Endothelial cell of umbilical vein (primary cell): ENCODE results near the gene KIF27. TPM values are rescaled to one million over a fixed set of nuclear protein-coding genes. Genes with fewer than 3 reads are reported as not detected.

Source experiments
- BruUV-seq: library from RNA; stranded (reverse); fragments of 400-500 nt; replicated peaks from 2 replicates; lab custom pipeline; 2021; lab: Mats Ljungman, UMichigan
- CTCF ChIA-PET: fragments of 300-600, 350-600 bp; sonication (Branson Sonifier 250); formaldehyde crosslinking; loops from one replicate; lab custom pipeline; 2021; ENCODE audit warnings: antibody characterized with exemption, inconsistent platforms; lab: Charles Lee
- POLR2A ChIA-PET: fragments of 300-600, 350-600 bp; sonication (Branson Sonifier 250); formaldehyde crosslinking; loops from one replicate; lab custom pipeline; 2021; ENCODE audit warnings: antibody characterized with exemption, inconsistent platforms; lab: Charles Lee
- DNase-seq: peaks from one replicate; pipeline ENCODE4 v3.0.0-alpha.2; 2011; ENCODE audit warnings: low read depth, low spot score
- FAIRE-seq: peaks from 2 replicates; lab custom pipeline; 2011; peaks lifted over from hg19 to GRCh38; lab: Jason Lieb, UNC
- H2AFZ ChIP-seq: 2 replicates; pipeline ENCODE4 v1.6.0; 2012; ENCODE audit warnings: low read depth, low read length, control low read depth, inconsistent platforms
- H3K27ac ChIP-seq: 2 replicates; pipeline ENCODE4 v1.5.1; 2011; ENCODE audit warnings: low read depth, mild to moderate bottlenecking, control low read depth, low read length, moderate library complexity; ENCODE audit not compliant: insufficient read depth
- H3K27me3 ChIP-seq, 2 experiments: 2 replicates each; pipeline versions ENCODE4 v1.6.0 to v1.6.1; 2011; ENCODE audit warnings: low read length in 2 of 2, mixed read lengths in 1 of 2; ENCODE audit not compliant: control insufficient read depth in 2 of 2, insufficient read depth in 2 of 2
- H3K36me3 ChIP-seq, 2 experiments: 2 replicates in 1 of 2; 3 replicates in 1 of 2; pipeline ENCODE4 v1.5.1; 2011; ENCODE audit warnings: low read length in 2 of 2, mild to moderate bottlenecking in 1 of 2, moderate library complexity in 1 of 2; ENCODE audit not compliant: control insufficient read depth in 2 of 2, insufficient read depth in 2 of 2; ENCODE audit errors: extremely low read depth in 1 of 2
- H3K4me1 ChIP-seq: 3 replicates; pipeline ENCODE4 v1.5.1; 2011; ENCODE audit warnings: mild to moderate bottlenecking, low read length; ENCODE audit not compliant: control insufficient read depth, insufficient read depth; ENCODE audit errors: extremely low read depth
- H3K4me2 ChIP-seq: 2 replicates; pipeline ENCODE4 v1.6.1; 2011; ENCODE audit warnings: low read length, control low read depth, mixed read lengths; ENCODE audit not compliant: insufficient read depth
- H3K4me3 ChIP-seq, 3 experiments: fragments of 200-600 bp in 1 of 3; sonication (generic), shearing (Covaris generic) in 1 of 3; replicated peaks in 1 of 3; 2 replicates each; pipeline ENCODE4 v1.5.1; 2011 to 2016; ENCODE audit warnings: control low read depth in 3 of 3, low read length in 3 of 3, mild to moderate bottlenecking in 2 of 3, inconsistent platforms in 1 of 3, low read depth in 1 of 3, moderate library complexity in 1 of 3; ENCODE audit not compliant: insufficient read depth in 1 of 3
- H3K79me2 ChIP-seq: 2 replicates; pipeline ENCODE4 v1.6.0; 2012; ENCODE audit warnings: low read length, inconsistent platforms; ENCODE audit not compliant: control insufficient read depth, insufficient read depth
- H3K9ac ChIP-seq: replicated peaks from 2 replicates; pipeline ENCODE3; 2011; ENCODE audit warnings: low read length, control low read depth; ENCODE audit not compliant: insufficient read depth; ENCODE audit errors: extremely low read depth
- H3K9me1 ChIP-seq: replicated peaks from 3 replicates; pipeline ENCODE4 v1.6.0; 2011; ENCODE audit warnings: mild to moderate bottlenecking, low read length; ENCODE audit not compliant: control insufficient read depth, insufficient read depth; ENCODE audit errors: extremely low read depth
- H3K9me3 ChIP-seq: replicated peaks from 2 replicates; pipeline ENCODE4 v1.5.1; 2012; ENCODE audit warnings: low read length, inconsistent platforms; ENCODE audit not compliant: control insufficient read depth, insufficient read depth
- H4K20me1 ChIP-seq: replicated peaks from 2 replicates; pipeline ENCODE3; 2011; ENCODE audit warnings: mild to moderate bottlenecking, low read length; ENCODE audit not compliant: control insufficient read depth, insufficient read depth; ENCODE audit errors: extremely low read depth
- EZH2 ChIP-seq: IDR thresholded peaks from 2 replicates; pipeline ENCODE4 v1.6.1; 2012; ENCODE audit warnings: borderline replicate concordance, low read depth, mild to moderate bottlenecking, moderate library complexity, low read length, inconsistent platforms; ENCODE audit not compliant: severe bottlenecking
- FOS ChIP-seq: IDR thresholded peaks from 2 replicates; pipeline ENCODE4 v1.6.1; 2011; ENCODE audit warnings: mild to moderate bottlenecking, low read length, moderate library complexity, borderline replicate concordance; ENCODE audit not compliant: insufficient read depth
- GATA2 ChIP-seq: IDR thresholded peaks from 2 replicates; pipeline ENCODE4 v1.7.0; 2011; ENCODE audit warnings: low read depth, mild to moderate bottlenecking, moderate library complexity, mixed read lengths, low read length; ENCODE audit not compliant: insufficient read length, insufficient read depth
- JUN ChIP-seq: IDR thresholded peaks from 2 replicates; pipeline ENCODE4 v1.6.1; 2011; ENCODE audit warnings: borderline replicate concordance, low read depth; ENCODE audit not compliant: insufficient read length, insufficient read depth
- MYC ChIP-seq: IDR thresholded peaks from one replicate; pipeline ENCODE4 v1.6.1; 2011; ENCODE audit warnings: mild to moderate bottlenecking, low read depth, low read length
- POLR2A ChIP-seq: IDR thresholded peaks from 2 replicates; pipeline ENCODE4 v1.6.1; 2012; ENCODE audit warnings: low read depth, mild to moderate bottlenecking, control low read depth, low read length
- POLR2AphosphoS5 ChIP-seq: IDR thresholded peaks from 2 replicates; pipeline ENCODE4 v1.6.1; 2012; ENCODE audit warnings: low read depth, mild to moderate bottlenecking, control low read depth, low read length, moderate library complexity; ENCODE audit not compliant: insufficient read depth
- dilution Hi-C: fragments of 300-500 bp; cut with MboI; formaldehyde crosslinking; loops from one replicate; pipeline ENCODE4 v1.15.0; 2019; ENCODE audit warnings: low sequenced_read_pairs; ENCODE audit not compliant: extremely low pct_ligation_motif_present
- intact Hi-C: fragments of 100-400 bp; cut with micrococcal nuclease; formaldehyde crosslinking; loops from one replicate; pipeline ENCODE4 v1.10.0; 2022
- polyA plus RNA-seq, 4 experiments: library from polyadenylated mRNA; depleted of rRNA in 3 of 4; stranded (reverse) in 3 of 4; unstranded in 1 of 4; fragments of >200 nt; gene quantifications; 2 replicates each; pipeline versions ENCODE4 v1.2.1 to v1.2.3, GENCODE V29; 2011 to 2012; ENCODE audit warnings: missing spikeins in 1 of 4
- total RNA-seq: library from RNA; stranded (reverse); gene quantifications from 2 replicates; pipeline ENCODE4 v1.2.3, GENCODE V29; 2021
- TF ChIP-seq, protein P1 (sequence below), 2 donors: IDR thresholded peaks; 1 replicate in 1 of 2; 2 replicates in 1 of 2; pipeline ENCODE4 v1.5.1; 2011; ENCODE audit warnings: low read length in 2 of 2, mild to moderate bottlenecking in 2 of 2, moderate library complexity in 2 of 2, control low read depth in 1 of 2, inconsistent platforms in 1 of 2, low read depth in 1 of 2; ENCODE audit not compliant: insufficient read depth in 1 of 2; ENCODE audit errors: extremely low read depth in 1 of 2
- TF ChIP-seq, protein P2 (sequence below): IDR thresholded peaks from 2 replicates; pipeline ENCODE4 v1.6.1; 2011; ENCODE audit not compliant: insufficient read depth, insufficient read length

Gene KIF27
- total and polyA plus RNA-seq, 2 donors (not counting 3 experiments of a cell fraction or from before 2014, with no cell fraction given) = 0.28 to 3.2 TPM

DNA sequence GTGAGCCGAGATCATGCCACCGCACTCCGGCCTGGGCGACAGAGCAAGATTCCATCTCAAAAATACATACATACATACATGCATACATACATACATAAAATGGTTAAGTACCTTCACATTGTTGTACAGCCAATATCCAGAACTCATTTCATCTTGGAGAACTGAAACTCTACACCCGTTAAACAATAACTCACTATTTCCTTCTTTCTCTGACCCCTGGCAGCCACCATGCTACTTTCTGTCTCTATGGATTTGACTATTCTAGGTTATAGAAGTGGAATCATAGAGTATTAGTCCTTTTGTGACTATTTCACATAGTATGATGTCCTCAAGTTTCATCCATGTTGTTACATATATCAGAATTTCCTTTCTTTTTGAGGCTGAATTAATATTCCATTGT, 9.6 kb upstream of the KIF27 start:
- intact Hi-C loops (no loop called here), dilution Hi-C loops (no loop called here)
- H3K27me3 ChIP-seq = peaks cover 0 to 4% of the 10 kb centered on the region in 2 experiments
- no peaks in the 10 kb centered on the region for H3K36me3 ChIP-seq
- H3K4me1 ChIP-seq = peaks cover 7% of the 10 kb centered on the region
- H2AFZ ChIP-seq = no peak overlapping the region
- no peak overlapping the region for H3K27ac ChIP-seq
- H3K9me1 ChIP-seq = no peaks in the 10 kb centered on the region
- TF ChIP-seq FOS (no peak), GATA2 (no peak), POLR2A (no peak), POLR2AphosphoS5 (no peak), MYC (no peak), JUN (no peak), EZH2 (no peak)
- TF ChIP-seq, protein P1, sequence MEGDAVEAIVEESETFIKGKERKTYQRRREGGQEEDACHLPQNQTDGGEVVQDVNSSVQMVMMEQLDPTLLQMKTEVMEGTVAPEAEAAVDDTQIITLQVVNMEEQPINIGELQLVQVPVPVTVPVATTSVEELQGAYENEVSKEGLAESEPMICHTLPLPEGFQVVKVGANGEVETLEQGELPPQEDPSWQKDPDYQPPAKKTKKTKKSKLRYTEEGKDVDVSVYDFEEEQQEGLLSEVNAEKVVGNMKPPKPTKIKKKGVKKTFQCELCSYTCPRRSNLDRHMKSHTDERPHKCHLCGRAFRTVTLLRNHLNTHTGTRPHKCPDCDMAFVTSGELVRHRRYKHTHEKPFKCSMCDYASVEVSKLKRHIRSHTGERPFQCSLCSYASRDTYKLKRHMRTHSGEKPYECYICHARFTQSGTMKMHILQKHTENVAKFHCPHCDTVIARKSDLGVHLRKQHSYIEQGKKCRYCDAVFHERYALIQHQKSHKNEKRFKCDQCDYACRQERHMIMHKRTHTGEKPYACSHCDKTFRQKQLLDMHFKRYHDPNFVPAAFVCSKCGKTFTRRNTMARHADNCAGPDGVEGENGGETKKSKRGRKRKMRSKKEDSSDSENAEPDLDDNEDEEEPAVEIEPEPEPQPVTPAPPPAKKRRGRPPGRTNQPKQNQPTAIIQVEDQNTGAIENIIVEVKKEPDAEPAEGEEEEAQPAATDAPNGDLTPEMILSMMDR (IDR thresholded peaks at IDR 0.05; ENCODE audit: extremely low read depth in 1 of 2, insufficient read depth in 1 of 2, low read depth in 1 of 2, low read length in 2 of 2) = no peak
- TF ChIP-seq, protein P2, sequence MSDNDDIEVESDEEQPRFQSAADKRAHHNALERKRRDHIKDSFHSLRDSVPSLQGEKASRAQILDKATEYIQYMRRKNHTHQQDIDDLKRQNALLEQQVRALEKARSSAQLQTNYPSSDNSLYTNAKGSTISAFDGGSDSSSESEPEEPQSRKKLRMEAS = no peak
- H3K9me3 ChIP-seq = no peaks in the 10 kb centered on the region
- H3K9ac ChIP-seq = no peak overlapping the region
- ChIA-PET CTCF (interaction anchor here (3.1 kb wide), 1 partner anchor 330 kb away, joined by 15 read pairs; no protein-coding TSS in a partner anchor), POLR2A (no interaction called here)
- FAIRE-seq (no peak), DNase-seq (no peak)
- no peaks in the 10 kb centered on the region for H4K20me1 ChIP-seq
- BruUV-seq = no TSS peak
- no peaks in the 10 kb centered on the region for H3K79me2 ChIP-seq
- H3K4me3 ChIP-seq = no peak overlapping the region
- no peak overlapping the region for H3K4me2 ChIP-seq
